ENCODE data around the gene SEMA3B.
"Not testable (repeated sequence)": the region's sequence is repeated elsewhere in the genome, so short reads cannot be mapped to it uniquely, and the experiment has no call there.

Gene SEMA3B

DNA sequence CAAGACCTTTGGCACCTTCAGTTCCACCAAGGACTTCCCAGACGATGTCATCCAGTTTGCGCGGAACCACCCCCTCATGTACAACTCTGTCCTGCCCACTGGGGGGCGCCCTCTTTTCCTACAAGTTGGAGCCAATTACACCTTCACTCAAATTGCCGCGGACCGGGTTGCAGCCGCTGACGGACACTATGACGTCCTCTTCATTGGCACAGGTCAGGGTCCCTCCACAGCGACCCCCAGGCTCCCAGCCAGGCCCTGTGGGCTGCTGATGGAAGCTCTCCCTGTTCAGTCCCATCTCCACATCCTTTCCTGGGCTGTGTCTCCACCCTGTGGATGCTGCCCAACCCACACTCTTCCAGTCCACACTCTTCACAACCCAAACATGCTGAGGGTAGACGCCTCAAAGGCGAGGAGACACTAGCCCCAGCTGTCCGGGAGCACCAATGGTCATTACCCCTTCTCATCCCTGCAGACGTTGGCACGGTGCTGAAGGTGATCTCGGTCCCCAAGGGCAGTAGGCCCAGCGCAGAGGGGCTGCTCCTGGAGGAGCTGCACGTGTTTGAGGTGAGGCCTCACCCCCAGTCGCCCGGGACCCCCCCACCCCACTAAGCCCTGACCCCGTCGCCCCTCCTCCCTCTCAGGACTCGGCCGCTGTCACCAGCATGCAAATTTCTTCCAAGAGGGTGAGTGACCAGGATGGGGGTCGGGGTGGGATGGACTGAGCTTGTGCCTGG lies 5.6 kb downstream of the SEMA3B start:
- DNase-seq: peak; percentile 71

- DNase-seq: no peak
Measured at GRCh38 chr3:50275141-50275995, 6.4 kb downstream of the SEMA3B start.

DNA sequence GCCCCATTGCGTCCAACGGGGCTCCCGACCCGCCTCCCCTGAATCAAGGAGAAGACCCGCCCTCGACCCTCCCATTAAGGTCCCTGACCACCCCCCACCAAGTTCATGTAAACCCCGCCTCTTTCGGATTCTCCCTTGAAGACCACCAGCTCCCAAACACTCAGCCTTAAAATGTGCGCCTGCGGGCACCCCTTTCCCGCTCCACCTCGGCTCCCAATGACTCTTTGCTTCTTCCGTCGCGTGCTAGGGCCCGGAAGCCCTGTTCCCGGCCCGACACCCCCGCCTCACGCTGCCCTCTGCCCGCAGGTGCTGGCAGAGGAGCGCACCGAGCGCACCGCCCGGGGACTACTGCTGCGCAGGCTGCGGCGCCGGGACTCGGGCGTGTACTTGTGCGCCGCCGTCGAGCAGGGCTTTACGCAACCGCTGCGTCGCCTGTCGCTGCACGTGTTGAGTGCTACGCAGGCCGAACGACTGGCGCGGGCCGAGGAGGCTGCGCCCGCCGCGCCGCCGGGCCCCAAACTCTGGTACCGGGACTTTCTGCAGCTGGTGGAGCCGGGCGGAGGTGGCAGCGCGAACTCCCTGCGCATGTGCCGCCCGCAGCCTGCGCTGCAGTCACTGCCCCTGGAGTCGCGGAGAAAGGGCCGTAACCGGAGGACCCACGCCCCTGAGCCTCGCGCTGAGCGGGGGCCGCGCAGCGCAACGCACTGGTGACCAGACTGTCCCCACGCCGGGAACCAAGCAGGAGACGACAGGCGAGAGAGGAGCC lies 7.2 kb downstream of the SEMA3B start:
- no peak for DNase-seq

DNA sequence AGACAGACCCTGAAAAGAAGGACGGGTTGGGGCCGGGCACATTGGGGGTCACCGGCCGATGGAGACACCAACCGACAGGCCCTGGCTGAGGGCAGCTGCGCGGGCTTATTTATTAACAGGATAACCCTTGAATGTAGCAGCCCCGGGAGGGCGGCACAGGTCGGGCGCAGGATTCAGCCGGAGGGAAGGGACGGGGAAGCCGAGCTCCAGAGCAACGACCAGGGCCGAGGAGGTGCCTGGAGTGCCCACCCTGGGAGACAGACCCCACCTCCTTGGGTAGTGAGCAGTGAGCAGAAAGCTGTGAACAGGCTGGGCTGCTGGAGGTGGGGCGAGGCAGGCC lies 7.8 kb downstream of the SEMA3B start:
- DNase-seq: no peak

GRCh38 chr3:50278123-50278879 lies 9.4 kb downstream of the SEMA3B start:
- DNase-seq: no peak

DNA sequence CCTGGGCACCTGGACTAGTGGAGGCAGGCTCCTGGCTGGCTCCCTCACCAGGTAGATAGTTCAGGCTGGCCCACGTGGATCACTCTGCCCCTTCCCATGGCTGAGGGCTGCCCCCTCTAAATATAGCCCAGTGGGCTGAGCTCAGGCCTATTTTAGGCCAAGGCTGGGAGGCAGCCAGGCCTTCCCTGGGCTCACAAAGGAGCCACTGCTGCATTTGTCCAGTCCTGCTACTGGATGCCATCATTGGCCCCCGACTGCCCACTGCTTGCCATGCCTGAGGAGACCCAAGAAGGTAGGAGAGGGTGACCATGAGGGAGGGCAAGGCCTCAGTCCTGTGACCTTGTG lies 9.9 kb downstream of the SEMA3B start, which contains the start of gene LSMEM2:
TSS of gene LSMEM2 (plus strand) at position 208 of the 345 bp plus-strand sequence. CDS start at position 235, 27 bp downstream.
- no peak for DNase-seq

- no peak for DNase-seq
Measured at GRCh38 chr3:50279255-50280016, 10.5 kb downstream of the SEMA3B start.

DNA sequence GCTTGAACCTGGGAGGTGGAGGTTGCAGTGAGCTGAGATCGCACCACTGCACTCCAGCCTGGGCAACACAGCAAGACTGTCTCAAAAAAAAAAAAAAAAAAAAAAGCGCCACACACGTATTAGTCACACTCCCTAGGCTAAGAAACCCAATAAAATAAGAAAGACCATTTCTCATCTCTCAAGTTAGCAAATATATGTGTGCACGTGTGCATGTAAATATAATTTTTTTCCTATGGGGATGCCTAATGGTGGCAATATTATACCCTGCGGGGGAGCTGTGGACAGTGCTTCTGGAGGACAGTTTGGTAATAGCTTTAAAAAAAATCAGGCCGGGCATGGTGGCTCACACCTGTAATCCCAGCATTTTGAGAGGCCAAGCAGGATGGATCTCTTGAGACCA lies 15.2 kb downstream of the SEMA3B start:
- DNase-seq: not testable (repeated sequence)

DNA sequence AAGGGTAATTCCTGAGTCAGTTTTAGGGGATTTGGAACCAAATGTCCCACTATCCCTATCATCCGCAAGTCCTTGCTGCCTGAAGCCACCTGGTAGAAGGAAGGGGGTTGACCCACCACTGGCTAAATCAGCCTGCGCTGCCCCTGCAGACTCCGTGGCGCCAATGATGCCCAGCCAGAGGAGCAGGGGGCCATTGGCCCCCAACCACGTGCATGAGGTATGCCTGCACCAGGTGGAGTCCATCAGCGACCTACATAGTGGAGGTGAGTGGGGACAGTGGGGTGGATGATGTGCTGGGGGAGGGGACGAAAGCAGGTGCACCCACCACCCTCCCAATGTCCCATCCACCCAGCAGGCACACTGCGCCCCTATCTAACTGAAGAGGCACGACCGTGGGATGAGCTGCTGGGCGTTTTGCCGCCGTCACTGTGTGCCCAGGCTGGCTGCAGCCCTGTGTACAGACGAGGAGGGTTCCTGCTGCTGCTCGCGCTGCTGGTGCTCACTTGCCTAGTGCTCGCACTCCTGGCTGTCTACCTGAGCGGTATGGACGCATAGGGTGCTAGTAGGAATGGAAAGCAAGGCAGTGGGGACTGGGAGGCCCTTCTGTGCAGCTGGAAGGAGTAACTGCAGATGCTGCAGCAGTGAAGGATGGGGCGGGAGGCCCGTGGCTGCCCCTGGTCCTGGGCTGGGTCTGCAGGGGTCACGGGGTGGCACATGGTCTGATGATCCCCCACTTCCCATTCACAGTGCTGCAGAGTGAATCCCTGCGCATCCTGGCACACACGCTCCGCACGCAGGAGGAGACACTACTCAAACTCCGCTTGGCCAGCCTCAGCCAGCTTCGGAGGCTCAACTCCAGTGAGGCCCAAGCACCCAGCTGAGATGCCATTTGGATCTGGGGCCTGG lies 17.6 kb downstream of the SEMA3B start:
- no peak for DNase-seq

GRCh38 chr3:50287262-50287661 lies 18.3 kb downstream of the SEMA3B start:
- no peak for DNase-seq

- DNase-seq: no peak
Measured at GRCh38 chr3:50288387-50289007, 19.6 kb downstream of the SEMA3B start.

DNA sequence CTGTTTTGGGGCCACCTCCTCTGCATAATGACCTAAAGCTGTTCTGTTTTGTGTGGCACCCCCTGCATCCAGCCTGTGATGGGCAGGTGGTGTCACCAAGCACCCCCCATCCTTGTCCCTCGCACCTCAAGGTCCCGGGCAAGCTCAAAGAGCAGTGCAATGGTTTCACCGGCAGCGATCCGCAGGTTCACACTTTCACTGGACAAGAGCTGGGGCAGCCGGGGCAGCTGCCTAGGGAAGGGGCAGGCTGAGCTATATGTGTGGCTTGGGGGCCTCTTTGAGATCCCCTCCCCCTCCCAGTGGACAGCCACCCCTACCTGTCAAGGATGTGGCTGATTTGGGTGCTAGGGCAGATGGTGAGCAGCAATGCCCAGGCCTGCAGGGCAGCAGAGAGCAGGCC lies 20.2 kb downstream of the SEMA3B start:
- no peak for DNase-seq

- DNase-seq: no peak
Measured at GRCh38 chr3:50290161-50290641, 21.3 kb downstream of the SEMA3B start.

- peak; percentile 96 for DNase-seq
Measured at GRCh38 chr3:50292159-50293078, 23.5 kb downstream of the SEMA3B start, which contains the start of gene IFRD2. IFRD2 (minus strand) TSS chr3:50292429; CDS start chr3:50292274, 155 bp downstream.

DNA sequence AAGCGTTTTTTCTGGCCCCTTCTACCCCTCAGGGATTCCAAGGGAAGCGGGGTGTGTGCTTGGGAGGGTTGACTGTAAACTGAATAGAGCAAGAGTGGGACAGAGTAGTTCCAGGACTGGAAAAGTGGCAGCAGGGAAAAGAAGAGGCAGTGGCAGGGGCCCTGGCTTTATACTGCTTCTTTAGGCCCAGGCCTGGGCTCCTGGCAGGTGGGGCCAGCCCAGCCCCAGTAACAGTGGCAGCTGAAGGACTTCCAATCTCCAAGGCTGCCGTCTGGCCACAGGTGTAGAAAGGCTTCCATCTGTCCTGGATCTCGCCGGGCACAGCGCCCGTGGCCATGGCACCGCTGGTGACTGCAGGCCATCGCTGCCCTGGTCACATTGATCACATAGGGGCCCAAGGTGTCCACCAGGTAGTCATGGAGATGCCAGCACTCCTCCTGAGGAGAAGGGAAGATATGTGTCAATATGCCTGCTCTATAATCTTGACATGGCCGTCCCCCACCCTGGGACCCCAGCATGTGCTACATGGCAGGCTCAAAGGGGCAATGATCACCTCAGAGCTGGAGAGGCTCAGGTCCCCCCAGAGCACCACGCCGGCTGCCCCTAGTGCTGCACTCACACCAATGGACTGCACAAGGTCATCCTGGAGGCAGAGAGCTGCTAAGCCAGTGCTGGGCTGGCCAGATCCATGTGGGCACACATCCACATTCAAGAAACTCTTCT lies 24.3 kb downstream of the SEMA3B start:
- no peak for DNase-seq

DNA sequence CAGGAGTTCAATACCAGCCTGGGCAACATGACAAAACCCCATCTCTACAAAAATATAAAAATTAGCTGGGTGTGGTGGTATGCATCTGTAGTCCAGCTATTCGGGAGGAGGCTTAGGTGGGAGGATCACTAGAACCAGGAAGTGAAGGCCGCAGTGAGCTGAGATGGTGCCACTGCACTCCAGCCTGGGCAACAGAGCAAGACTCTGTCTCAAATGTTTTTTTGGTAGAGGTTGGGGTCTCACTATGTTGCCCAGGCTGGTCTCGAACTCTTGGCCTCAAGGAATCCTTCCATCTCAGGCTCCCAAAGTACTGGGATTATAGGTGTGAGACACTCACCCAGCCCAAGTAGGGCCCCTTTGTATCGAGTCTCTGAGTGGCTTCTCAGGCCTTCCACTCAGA lies 25.1 kb downstream of the SEMA3B start:
- DNase-seq: no peak

GRCh38 chr3:50294492-50295403 lies 25.8 kb downstream of the SEMA3B start:
- DNase-seq: no peak

All from CD4-positive, alpha-beta T cell treated with Interferon gamma for 1 hour (primary cell).